IPS-18a (cell line): Measurements from ENCODE around the gene SPAG17.

Source experiments
- H3K27ac ChIP-seq: one replicate; pipeline ENCODE4 v1.5.1; 2013; ENCODE audit warnings: low read length
- H3K27me3 ChIP-seq: one replicate; pipeline ENCODE4 v1.6.1; 2013; ENCODE audit warnings: mild to moderate bottlenecking, low read length; ENCODE audit not compliant: control insufficient read depth, insufficient read depth
- H3K36me3 ChIP-seq: one replicate; pipeline ENCODE4 v1.6.1; 2013; ENCODE audit warnings: low read depth, low read length; ENCODE audit not compliant: control insufficient read depth
- H3K4me1 ChIP-seq: one replicate; pipeline ENCODE4 v1.6.1; 2013; ENCODE audit warnings: low read depth, low read length; ENCODE audit not compliant: control insufficient read depth
- H3K4me3 ChIP-seq: one replicate; pipeline ENCODE4 v1.5.1; 2013; ENCODE audit warnings: low read length
- H3K9ac ChIP-seq: one replicate; pipeline ENCODE4 v1.6.1; 2013; ENCODE audit warnings: mild to moderate bottlenecking, low read length, moderate library complexity
- H3K9me3 ChIP-seq: one replicate; pipeline ENCODE4 v1.6.1; 2013; ENCODE audit warnings: low read depth, low read length; ENCODE audit not compliant: control insufficient read depth

The SPAG17 gene

DNA sequence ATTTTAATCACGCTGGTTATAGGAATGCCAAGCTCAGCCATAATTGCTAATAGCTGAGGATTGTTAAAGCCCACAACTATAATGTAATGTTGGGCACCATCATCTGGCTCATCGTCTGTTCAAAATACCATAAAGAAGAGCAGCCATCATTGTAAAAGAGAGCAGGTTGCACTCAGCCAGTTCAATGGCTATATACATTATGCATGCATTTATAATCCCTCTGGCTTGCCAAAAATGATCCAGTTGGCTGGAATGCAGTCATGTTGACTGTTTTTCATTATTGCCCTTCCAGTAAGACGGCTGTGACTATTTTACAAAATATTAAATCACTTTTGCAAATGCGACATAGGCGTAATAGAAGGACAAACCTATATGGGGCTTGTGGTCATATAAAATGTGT, 85.3 kb downstream of the SPAG17 start:
- H3K36me3 ChIP-seq, result no peaks in the 10 kb centered on the region
- H3K27me3 ChIP-seq, result no peaks in the 10 kb centered on the region
- peaks cover 2% of the 10 kb centered on the region for H3K4me1 ChIP-seq
- no peaks in the 10 kb centered on the region for H3K9me3 ChIP-seq
- no peak overlapping the region for H3K4me3 ChIP-seq
- H3K9ac ChIP-seq, result no peak overlapping the region
- H3K27ac ChIP-seq, result no peak overlapping the region

DNA sequence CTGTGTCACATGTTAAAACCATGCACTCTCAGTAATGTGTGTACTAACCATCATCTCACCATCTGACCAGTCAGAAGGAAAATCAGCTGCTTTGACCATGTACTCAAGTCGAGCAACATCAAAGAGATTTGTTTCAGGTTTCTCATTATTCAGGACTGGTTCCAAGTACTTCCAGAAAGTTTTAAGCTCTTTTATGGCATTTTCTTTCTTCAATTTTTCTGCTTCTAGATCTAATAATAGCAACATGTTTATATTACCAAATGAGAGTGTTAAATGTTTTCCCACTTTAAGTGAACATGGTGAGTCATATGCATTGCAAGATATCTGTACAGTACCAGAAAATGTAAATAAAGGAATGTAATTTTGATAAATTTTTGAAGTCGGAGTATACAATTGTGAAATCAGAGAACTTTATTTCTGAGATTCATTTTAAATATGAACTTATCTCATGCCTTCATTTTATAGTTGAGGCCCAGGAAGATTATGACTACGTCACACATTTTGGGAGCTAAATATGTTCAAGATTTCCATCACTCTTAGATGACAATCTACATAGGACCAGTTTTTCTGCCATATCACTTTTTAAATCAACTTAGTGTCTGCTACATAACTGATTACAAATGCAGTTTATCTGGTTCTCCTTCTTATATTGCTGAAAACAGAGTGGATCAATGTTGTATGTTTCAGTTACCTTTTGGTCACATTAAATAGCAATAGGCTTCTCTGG, 87.2 kb downstream of the SPAG17 start:
- no peaks in the 10 kb centered on the region for H3K27me3 ChIP-seq
- H3K9ac ChIP-seq, result no peak overlapping the region
- no peaks in the 10 kb centered on the region for H3K9me3 ChIP-seq
- no peak overlapping the region for H3K27ac ChIP-seq
- H3K4me1 ChIP-seq, result peaks cover 2% of the 10 kb centered on the region
- no peaks in the 10 kb centered on the region for H3K36me3 ChIP-seq
- no peak overlapping the region for H3K4me3 ChIP-seq

DNA sequence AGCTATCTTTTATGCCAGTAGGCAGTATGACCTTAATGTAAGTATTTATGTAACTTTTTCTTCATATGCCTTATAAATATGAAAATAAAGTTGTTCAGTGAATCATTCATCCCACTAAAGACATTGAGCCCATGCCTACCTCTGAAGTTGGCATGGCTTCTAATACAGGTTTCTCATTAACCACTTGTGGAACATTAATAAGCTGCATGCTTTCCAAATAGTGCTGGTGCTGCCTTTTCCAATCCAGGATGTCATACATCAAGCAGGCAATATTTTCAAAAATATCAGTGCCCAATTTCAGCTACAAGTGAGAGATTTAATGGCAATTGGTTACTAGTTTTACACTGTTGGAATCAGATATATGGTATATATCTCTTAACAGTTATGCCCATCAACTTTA, 92.0 kb downstream of the SPAG17 start:
- H3K4me3 ChIP-seq, result no peak overlapping the region
- no peak overlapping the region for H3K27ac ChIP-seq
- H3K9me3 ChIP-seq, result no peaks in the 10 kb centered on the region

DNA sequence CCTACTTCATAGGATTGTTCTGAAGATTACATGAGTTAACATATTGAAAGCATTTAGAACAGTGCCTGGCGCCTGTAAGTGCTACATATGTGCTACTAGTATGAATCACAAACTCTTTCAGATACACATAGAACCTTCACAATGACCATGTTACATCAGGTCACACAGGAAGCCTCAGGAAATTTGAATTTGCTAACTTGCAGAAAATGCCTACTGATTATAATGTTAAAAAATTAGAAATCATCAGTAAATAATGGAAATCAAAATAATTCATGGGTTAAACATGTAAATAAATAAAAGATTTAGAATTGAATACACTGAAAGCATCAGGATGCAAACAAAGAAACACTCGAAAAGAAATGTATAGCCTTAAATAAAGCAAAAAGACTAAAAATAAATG, 94.9 kb downstream of the SPAG17 start:
- H3K27me3 ChIP-seq, result no peaks in the 10 kb centered on the region
- no peaks in the 10 kb centered on the region for H3K9me3 ChIP-seq
- H3K27ac ChIP-seq, result no peak overlapping the region
- H3K36me3 ChIP-seq, result no peaks in the 10 kb centered on the region
- no peak overlapping the region for H3K9ac ChIP-seq
- H3K4me3 ChIP-seq, result no peak overlapping the region
- H3K4me1 ChIP-seq, result no peaks in the 10 kb centered on the region

More for the DNA sequence above, 92.0 kb downstream of the SPAG17 start:
- Histone ChIP-seq H3K4me1 (no peaks in the 10 kb centered on the region), H3K27me3 (no peaks in the 10 kb centered on the region), H3K9ac (no peak overlapping the region), H3K36me3 (no peaks in the 10 kb centered on the region)

DNA sequence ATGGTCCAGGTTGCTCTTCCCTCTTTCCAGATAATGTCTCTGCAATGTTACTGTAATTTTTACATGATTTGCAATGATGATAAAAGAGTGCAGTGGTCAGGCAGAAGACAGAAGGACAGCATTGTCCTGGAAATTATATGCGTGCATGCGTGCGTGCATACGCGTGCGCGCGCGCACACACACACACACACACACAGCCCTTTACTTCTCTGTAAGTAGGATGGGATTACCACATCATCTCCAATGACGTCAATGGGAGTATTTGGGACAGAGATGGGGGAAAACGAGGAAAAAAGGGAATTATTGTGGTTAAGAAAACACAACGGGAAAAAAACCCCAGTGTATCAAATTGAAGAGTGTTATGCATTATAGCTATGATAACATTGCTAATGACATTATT, 99.7 kb downstream of the SPAG17 start:
- Histone ChIP-seq H3K4me3 (no peak overlapping the region), H3K27ac (no peak overlapping the region), H3K27me3 (no peaks in the 10 kb centered on the region), H3K9me3 (no peaks in the 10 kb centered on the region), H3K36me3 (no peaks in the 10 kb centered on the region), H3K9ac (no peak overlapping the region), H3K4me1 (no peaks in the 10 kb centered on the region)

DNA sequence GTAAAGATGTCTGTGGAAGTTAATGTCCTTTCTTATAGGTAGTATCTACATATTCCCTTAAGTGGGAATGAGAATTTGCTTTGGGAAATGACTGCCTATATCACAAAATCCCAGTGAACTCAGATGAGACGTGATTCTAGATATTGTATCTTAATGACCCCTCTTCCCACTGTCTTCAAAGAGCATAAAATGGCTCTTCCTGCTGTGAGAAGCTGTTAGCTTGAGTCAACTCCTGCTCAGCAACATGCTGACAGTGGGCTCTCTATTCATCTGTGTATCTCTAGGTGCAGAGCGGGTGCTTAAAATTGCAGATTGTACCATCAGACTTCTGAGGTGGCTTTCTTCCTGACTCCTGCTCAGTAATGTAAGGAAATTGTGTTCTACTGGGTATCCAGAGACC, 100.6 kb downstream of the SPAG17 start:
- H3K4me1 ChIP-seq, result no peaks in the 10 kb centered on the region
- H3K36me3 ChIP-seq, result no peaks in the 10 kb centered on the region
- no peaks in the 10 kb centered on the region for H3K27me3 ChIP-seq
- no peak overlapping the region for H3K9ac ChIP-seq
- no peaks in the 10 kb centered on the region for H3K9me3 ChIP-seq
- H3K4me3 ChIP-seq, result no peak overlapping the region
- H3K27ac ChIP-seq, result no peak overlapping the region

DNA sequence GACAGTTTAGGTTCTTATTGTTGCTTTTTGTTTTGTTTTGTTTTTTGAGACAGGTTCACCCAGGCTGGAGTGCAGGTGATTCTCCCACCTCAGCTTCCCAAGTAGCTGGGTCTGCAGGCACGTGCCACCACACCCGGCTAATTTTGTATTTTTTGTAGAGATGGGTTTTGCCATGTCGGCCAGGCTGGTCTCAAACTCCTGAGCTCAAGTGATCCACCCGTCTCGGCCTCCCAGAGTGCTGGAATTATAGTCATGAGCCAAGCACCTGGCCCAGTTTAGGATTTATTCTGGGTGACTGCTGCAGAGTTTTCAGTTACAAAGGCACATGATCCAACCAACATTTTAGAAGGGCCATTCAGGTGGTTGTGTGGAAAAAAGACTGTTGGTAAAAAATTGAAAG, 102.0 kb downstream of the SPAG17 start:
- H3K9ac ChIP-seq, result no peak overlapping the region

DNA sequence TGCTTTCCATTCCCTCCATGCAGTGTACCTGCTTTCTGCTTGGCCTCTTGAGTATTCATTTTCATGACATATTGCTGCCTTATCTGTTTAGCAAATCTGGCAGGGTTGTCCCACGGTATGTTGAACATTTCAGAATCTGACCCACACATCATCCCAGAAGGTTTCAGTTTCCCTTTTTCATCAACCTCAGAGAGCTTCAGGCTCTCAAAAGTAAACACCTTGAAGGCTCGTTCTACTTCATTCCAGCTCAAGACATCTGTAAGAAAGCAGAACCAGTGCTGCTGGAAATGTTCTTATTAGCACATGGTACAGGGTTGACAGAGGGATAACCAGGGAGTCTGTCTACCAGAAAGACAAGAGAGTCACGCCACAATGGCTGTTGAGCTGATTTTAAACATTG, 103.6 kb downstream of the SPAG17 start:
- Histone ChIP-seq H3K4me3 (no peak overlapping the region), H3K27me3 (no peaks in the 10 kb centered on the region), H3K9me3 (no peaks in the 10 kb centered on the region), H3K4me1 (peaks cover 15% of the 10 kb centered on the region), H3K27ac (no peak overlapping the region), H3K36me3 (no peaks in the 10 kb centered on the region), H3K9ac (no peak overlapping the region)

More for the DNA sequence above, 102.0 kb downstream of the SPAG17 start:
- Histone ChIP-seq H3K9me3 (no peaks in the 10 kb centered on the region), H3K27me3 (no peaks in the 10 kb centered on the region), H3K4me3 (no peak overlapping the region), H3K27ac (no peak overlapping the region), H3K4me1 (peaks cover 2% of the 10 kb centered on the region), H3K36me3 (no peaks in the 10 kb centered on the region)

DNA sequence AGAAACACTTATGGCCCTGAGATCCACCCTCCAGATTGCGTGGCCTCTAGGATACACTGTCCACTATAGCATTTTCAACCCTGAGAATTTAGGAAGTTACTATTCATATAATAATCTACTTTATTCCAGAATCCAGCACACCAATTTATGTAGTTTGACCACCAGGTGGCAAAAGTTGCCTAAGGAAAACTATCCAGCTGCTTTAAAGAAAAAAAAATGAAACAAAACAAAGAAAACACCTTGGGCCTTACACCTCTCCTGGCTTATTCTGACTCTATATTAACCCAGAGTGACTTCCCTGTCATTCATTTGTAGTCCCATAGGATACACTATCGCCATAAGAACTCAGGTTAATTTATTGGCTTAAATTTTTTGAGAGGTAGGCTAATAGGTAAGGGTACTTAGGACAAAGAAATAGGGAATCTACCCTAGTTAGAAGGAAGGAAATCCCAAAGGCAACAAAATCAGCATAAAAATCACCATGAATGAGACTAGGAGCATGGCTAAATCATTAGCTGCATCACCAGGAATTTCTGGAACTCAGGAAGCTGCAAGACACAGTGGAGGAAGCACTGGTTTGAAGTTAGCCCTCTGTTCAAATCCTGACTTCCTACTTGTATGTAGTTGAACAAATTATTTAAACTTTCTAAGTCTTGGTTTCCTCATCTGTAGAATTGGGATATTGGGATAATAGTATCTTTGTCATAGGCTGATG, 107.5 kb downstream of the SPAG17 start:
- H3K4me3 ChIP-seq, result no peak overlapping the region
- peaks cover 27% of the 10 kb centered on the region for H3K4me1 ChIP-seq
- H3K9ac ChIP-seq, result peak overlapping the region; percentile 2
- H3K36me3 ChIP-seq, result no peaks in the 10 kb centered on the region
- peak overlapping the region; percentile 30 for H3K27ac ChIP-seq
- H3K9me3 ChIP-seq, result no peaks in the 10 kb centered on the region
- H3K27me3 ChIP-seq, result no peaks in the 10 kb centered on the region

DNA sequence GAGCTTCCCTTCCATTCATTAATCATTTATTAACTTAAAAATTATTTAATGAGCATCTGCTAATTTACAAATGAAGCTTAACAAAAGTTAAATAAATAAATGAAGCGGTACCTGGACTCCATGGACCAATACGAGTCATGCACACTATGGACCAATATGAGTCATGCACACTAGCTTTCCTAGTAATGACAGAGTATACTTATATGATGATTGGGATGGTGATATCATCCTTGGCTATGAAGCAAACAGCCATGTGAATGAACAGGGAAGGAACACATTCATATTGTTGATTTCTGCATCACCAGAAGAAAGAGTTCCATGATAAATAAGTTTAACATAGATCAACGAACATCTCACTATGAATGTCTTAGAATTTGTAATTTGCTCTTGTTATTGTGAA, 109.9 kb downstream of the SPAG17 start:
- Histone ChIP-seq H3K9me3 (no peaks in the 10 kb centered on the region), H3K4me1 (peaks cover 27% of the 10 kb centered on the region), H3K4me3 (no peak overlapping the region), H3K9ac (no peak overlapping the region), H3K27ac (no peak overlapping the region), H3K36me3 (no peaks in the 10 kb centered on the region), H3K27me3 (no peaks in the 10 kb centered on the region)

DNA sequence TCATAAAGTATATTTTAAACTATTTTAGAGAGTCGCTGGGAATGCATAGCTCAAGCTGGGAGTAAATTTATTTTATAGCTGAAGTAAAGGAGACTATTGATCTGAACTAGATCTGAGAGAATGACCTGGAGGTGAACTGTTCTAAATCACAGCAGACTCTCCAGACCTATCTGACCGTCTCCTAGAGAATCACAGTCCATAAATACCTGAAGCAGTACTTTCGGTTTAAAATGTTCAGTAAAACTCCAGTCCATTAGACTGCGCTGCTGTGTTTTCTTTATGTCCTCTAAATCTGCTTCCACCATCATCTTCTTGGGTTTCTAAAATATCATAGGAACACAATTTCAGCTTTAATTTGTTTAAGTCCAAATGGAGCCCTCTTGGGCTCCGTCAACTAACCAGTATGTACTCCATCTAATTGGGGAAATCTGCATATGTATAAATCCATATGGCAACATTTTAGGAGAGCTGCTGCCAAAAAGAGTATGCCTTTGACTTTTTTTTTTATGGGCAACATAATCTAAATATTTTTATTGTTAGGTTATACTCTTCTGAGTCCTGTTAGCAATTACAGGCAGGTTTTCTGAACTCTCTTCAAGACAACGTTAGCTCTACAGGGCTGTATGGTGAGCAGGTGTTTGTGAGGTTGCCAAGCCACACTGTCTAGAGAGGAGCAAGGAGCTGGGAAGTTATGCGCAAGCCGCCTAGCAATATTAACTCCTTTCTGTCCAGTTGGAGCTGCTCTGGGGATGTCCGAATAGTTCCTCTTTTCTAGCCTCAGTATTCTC, 111.2 kb downstream of the SPAG17 start:
- Histone ChIP-seq H3K27me3 (no peaks in the 10 kb centered on the region), H3K4me3 (no peak overlapping the region), H3K27ac (no peak overlapping the region), H3K9ac (no peak overlapping the region), H3K4me1 (peaks cover 27% of the 10 kb centered on the region), H3K9me3 (no peaks in the 10 kb centered on the region), H3K36me3 (no peaks in the 10 kb centered on the region)
